K562 (cell line): ENCODE data around the gene SRPK1. TPM values are rescaled to one million over a fixed set of nuclear protein-coding genes. Genes with fewer than 3 reads are reported as not detected.
A peak's percentile ranks its signal among the peaks of the same experiment; 100 is the strongest.

Experiments
- ATAC-seq: fragments of 200-7000 bp; cut with Tn5 transposase; 3 replicates; pipeline ENCODE4 v1.9.1; 2020; ENCODE audit warnings: moderate library complexity
- BruUV-seq: library from RNA; stranded (reverse); fragments of 400-500 nt; replicated peaks from 2 replicates; lab custom pipeline; 2021; lab: Mats Ljungman, UMichigan
- CTCF ChIA-PET: fragments of 300-600 bp; formaldehyde crosslinking; extraction: SDS; loops from one replicate; lab custom pipeline; 2021; ENCODE audit warnings: low intra/inter-chr PET ratio; lab: Yijun Ruan, JAX
- POLR2A ChIA-PET: fragments of 300-600, 350-650 bp; sonication (Branson Sonifier 250); formaldehyde crosslinking; extraction: SDS; loops from one replicate; lab custom pipeline; 2021; ENCODE audit warnings: antibody characterized with exemption, inconsistent platforms; lab: Yijun Ruan, JAX
- DNase-seq, 4 experiments: peaks; one replicate each; pipeline versions ENCODE4 v3.0.0 to v3.0.0-alpha.2; 2011 to 2018; ENCODE audit warnings: low spot score in 3 of 4, mixed read lengths in 3 of 4; ENCODE audit errors: extremely low read depth in 1 of 4
- FAIRE-seq: peaks from 2 replicates; lab custom pipeline; 2011; peaks lifted over from hg19 to GRCh38; lab: Jason Lieb, UNC
- H2AFZ ChIP-seq: 2 replicates; pipeline ENCODE4 v1.6.0; 2011; ENCODE audit warnings: low read depth, low read length, control low read depth, inconsistent platforms
- H3K27ac ChIP-seq: fragments of 200-600 bp; 3 replicates; pipeline ENCODE4 v1.8.0; 2011; ENCODE audit warnings: low read depth, mild to moderate bottlenecking, control low read depth, inconsistent platforms, low read length, moderate library complexity, mixed read lengths; ENCODE audit errors: extremely low read depth
- H3K27me3 ChIP-seq, 2 experiments: fragments of 300-600 bp in 1 of 2; 2 replicates in 1 of 2; 3 replicates in 1 of 2; pipeline versions ENCODE4 v1.6.0 to v1.8.0; 2011; ENCODE audit warnings: inconsistent platforms in 2 of 2, low read length in 2 of 2, mild to moderate bottlenecking in 1 of 2, mixed read lengths in 1 of 2, moderate library complexity in 1 of 2; ENCODE audit not compliant: control insufficient read depth in 2 of 2, insufficient read depth in 2 of 2
- H3K36me3 ChIP-seq: fragments of 300-600 bp; 3 replicates; pipeline ENCODE4 v1.8.0; 2011; ENCODE audit warnings: mild to moderate bottlenecking, low read length, inconsistent platforms; ENCODE audit not compliant: control insufficient read depth, insufficient read depth
- H3K4me1 ChIP-seq, 2 experiments: fragments of 200-600 bp in 1 of 2; replicated peaks in 1 of 2; 2 replicates in 1 of 2; 3 replicates in 1 of 2; pipeline versions ENCODE4 v1.5.1 to v1.8.0; 2011; ENCODE audit warnings: inconsistent platforms in 2 of 2, low read length in 2 of 2, mild to moderate bottlenecking in 1 of 2, mixed read lengths in 1 of 2, moderate library complexity in 1 of 2; ENCODE audit not compliant: control insufficient read depth in 2 of 2, insufficient read depth in 2 of 2
- H3K4me2 ChIP-seq: 2 replicates; pipeline ENCODE4 v1.6.1; 2011; ENCODE audit warnings: low read length, control low read depth, inconsistent platforms, mixed read lengths; ENCODE audit not compliant: insufficient read depth
- H3K4me3 ChIP-seq: fragments of 200-600 bp; sonication (generic), shearing (Covaris generic); 2 replicates; pipeline ENCODE4 v1.5.1; 2016; ENCODE audit warnings: control low read depth, inconsistent platforms
- H3K79me2 ChIP-seq: fragments of 200-600 bp; 3 replicates; pipeline ENCODE4 v1.8.0; 2011; ENCODE audit warnings: low read length, inconsistent platforms; ENCODE audit not compliant: control insufficient read depth, insufficient read depth
- H3K9ac ChIP-seq, 2 experiments: 2 replicates each; pipeline versions ENCODE4 v1.6.0 to v1.6.1; 2011; ENCODE audit warnings: low read depth in 2 of 2, low read length in 2 of 2, control low read depth in 1 of 2, inconsistent platforms in 1 of 2, mild to moderate bottlenecking in 1 of 2, mixed read lengths in 1 of 2; ENCODE audit not compliant: insufficient read depth in 1 of 2
- H3K9me1 ChIP-seq: one replicate; pipeline ENCODE4 v1.6.0; 2011; ENCODE audit warnings: inconsistent platforms, mild to moderate bottlenecking, low read length, moderate library complexity; ENCODE audit not compliant: control insufficient read depth, insufficient read depth
- H3K9me3 ChIP-seq: replicated peaks from 2 replicates; pipeline ENCODE4 v1.5.1; 2011; ENCODE audit warnings: low read depth, low read length, inconsistent platforms; ENCODE audit not compliant: control insufficient read depth, insufficient read depth
- H4K20me1 ChIP-seq: replicated peaks from 2 replicates; pipeline ENCODE4 v1.6.1; 2011; ENCODE audit warnings: low read length, inconsistent platforms, mixed read lengths; ENCODE audit not compliant: control insufficient read depth, insufficient read depth
- CEBPB ChIP-seq: fragments of 450-650 bp; IDR thresholded peaks from 2 replicates; pipeline ENCODE4 v1.6.1; 2016; ENCODE audit warnings: missing genetic modification characterization, missing compliant biosample characterization
- CEBPG ChIP-seq, 3 experiments: fragments of 200-800 bp in 1 of 3; sonication (Bioruptor generic) in 1 of 3; sonication (generic) in 1 of 3; formaldehyde crosslinking in 1 of 3; IDR thresholded peaks in 2 of 3; conservative IDR thresholded peaks in 1 of 3; 2 replicates each; pipeline versions ENCODE4 v1.6.1 to v1.8.0; 2016 to 2022; ENCODE audit warnings: missing compliant biosample characterization in 2 of 3, missing genetic modification characterization in 2 of 3, mild to moderate bottlenecking in 1 of 3, missing genetic modification reagents in 1 of 3
- ILK ChIP-seq: fragments of 450-650 bp; IDR thresholded peaks from 2 replicates; pipeline ENCODE4 v1.6.1; 2016; ENCODE audit warnings: missing genetic modification characterization, low read depth, mild to moderate bottlenecking, missing compliant biosample characterization, moderate library complexity, borderline replicate concordance
- NR1H2 ChIP-seq: sonication (generic); formaldehyde crosslinking; IDR thresholded peaks from 2 replicates; pipeline ENCODE4 v1.4.0; 2020; ENCODE audit warnings: mild to moderate bottlenecking, missing genetic modification reagents
- NRF1 ChIP-seq, 2 experiments: fragments of 450-650 bp; IDR thresholded peaks in 1 of 2; conservative IDR thresholded peaks in 1 of 2; 2 replicates each; pipeline ENCODE4 v1.6.1; 2014; ENCODE audit warnings: mild to moderate bottlenecking in 2 of 2
- RBM34 ChIP-seq: fragments of 200-400 bp; formaldehyde crosslinking; IDR thresholded peaks from 2 replicates; pipeline ENCODE4 v1.6.1; 2018; ENCODE audit warnings: low read length, borderline replicate concordance; ENCODE audit not compliant: insufficient read depth
- SMARCC2 ChIP-seq: fragments of 450-650 bp; IDR thresholded peaks from 2 replicates; pipeline ENCODE4 v1.6.1; 2017; ENCODE audit warnings: antibody characterized with exemption, moderate library complexity, mild to moderate bottlenecking, low read depth
- TAF9B ChIP-seq: fragments of 450-650 bp; IDR thresholded peaks from 2 replicates; pipeline ENCODE4 v1.6.1; 2018; ENCODE audit warnings: mild to moderate bottlenecking; ENCODE audit not compliant: partially characterized antibody
- THRAP3 ChIP-seq: fragments of 450-650 bp; IDR thresholded peaks from 2 replicates; pipeline ENCODE4 v1.6.1; 2016; ENCODE audit warnings: mild to moderate bottlenecking, inconsistent platforms, borderline replicate concordance
- ZNF76 ChIP-seq: fragments of 250-450 bp; sonication (Bioruptor Pico); IDR thresholded peaks from 2 replicates; pipeline ENCODE4 v1.4.0; 2020; ENCODE audit warnings: mild to moderate bottlenecking, moderate library complexity, borderline replicate concordance
- WGBS: fragments of 100-300 bp; shearing (Covaris generic); methylation state at CpG from one replicate; pipeline ENCODE4 v1.1.6; 2016; ENCODE audit warnings: low coverage, mixed read lengths; ENCODE audit not compliant: insufficient coverage; ENCODE audit errors: missing lambda C conversion rate; 5-methylcytosine and 5-hydroxymethylcytosine counted together
- in situ Hi-C: fragments of 300-500 bp; cut with MboI; formaldehyde crosslinking; loops from 4 replicates; pipeline ENCODE4 v1.15.0; 2018; ENCODE audit warnings: inconsistent platforms, mixed read lengths
- intact Hi-C: fragments of 100-400 bp; cut with micrococcal nuclease; formaldehyde crosslinking; loops from 2 replicates; pipeline ENCODE4 v1.14.2; 2022
- polyA plus RNA-seq, 8 experiments: library from polyadenylated mRNA; depleted of rRNA in 4 of 8; stranded (reverse) in 5 of 8; unstranded in 3 of 8; fragments of >200 nt; fragmentation: Nextera tagmentation in 2 of 8; fragmentation: Illumina TruSeq in 1 of 8; extraction: Ambion mirVana in 2 of 8; extraction: Trizol in 1 of 8; gene quantifications; 2 replicates each; pipeline versions ENCODE4 v1.2.1 to v1.2.3, GENCODE V29; 2011 to 2014; ENCODE audit warnings: inconsistent platforms in 1 of 8, missing spikeins in 1 of 8
- total RNA-seq, 7 experiments: library from RNA; depleted of rRNA in 6 of 7; stranded (reverse); fragments of >200 nt in 6 of 7; fragmentation: Illumina TruSeq in 2 of 7; extraction: Trizol in 2 of 7; gene quantifications; 2 replicates each; pipeline versions ENCODE4 v1.2.1 to v1.2.3, GENCODE V29; 2011 to 2021; ENCODE audit warnings: low replicate concordance in 1 of 7
- TF ChIP-seq, protein P1 (sequence below): fragments of 250-450 bp; sonication (Bioruptor Pico); IDR thresholded peaks from 2 replicates; pipeline ENCODE4 v1.6.1; 2021; ENCODE audit warnings: mild to moderate bottlenecking
- TF ChIP-seq, protein P2 (sequence below): fragments of 250-450 bp; sonication (Bioruptor Pico); IDR thresholded peaks from 2 replicates; pipeline ENCODE4 v1.4.0; 2020; ENCODE audit warnings: mild to moderate bottlenecking, moderate library complexity
- TF ChIP-seq, protein P3 (sequence below): fragments of 450-650 bp; IDR thresholded peaks from 2 replicates; pipeline ENCODE4 v1.6.1; 2017; ENCODE audit warnings: antibody characterized with exemption
- TF ChIP-seq, protein P4 (sequence below): fragments of 450-650 bp; IDR thresholded peaks from 2 replicates; pipeline ENCODE4 v1.7.1; 2018; ENCODE audit warnings: mild to moderate bottlenecking, low read depth; ENCODE audit not compliant: partially characterized antibody

Gene SRPK1
- total and polyA plus RNA-seq, 9 of the 15 experiments (the other 6 are each of a cell fraction or from before 2014, with no cell fraction given), result 99.6 to 185 (median 159) TPM

DNA sequence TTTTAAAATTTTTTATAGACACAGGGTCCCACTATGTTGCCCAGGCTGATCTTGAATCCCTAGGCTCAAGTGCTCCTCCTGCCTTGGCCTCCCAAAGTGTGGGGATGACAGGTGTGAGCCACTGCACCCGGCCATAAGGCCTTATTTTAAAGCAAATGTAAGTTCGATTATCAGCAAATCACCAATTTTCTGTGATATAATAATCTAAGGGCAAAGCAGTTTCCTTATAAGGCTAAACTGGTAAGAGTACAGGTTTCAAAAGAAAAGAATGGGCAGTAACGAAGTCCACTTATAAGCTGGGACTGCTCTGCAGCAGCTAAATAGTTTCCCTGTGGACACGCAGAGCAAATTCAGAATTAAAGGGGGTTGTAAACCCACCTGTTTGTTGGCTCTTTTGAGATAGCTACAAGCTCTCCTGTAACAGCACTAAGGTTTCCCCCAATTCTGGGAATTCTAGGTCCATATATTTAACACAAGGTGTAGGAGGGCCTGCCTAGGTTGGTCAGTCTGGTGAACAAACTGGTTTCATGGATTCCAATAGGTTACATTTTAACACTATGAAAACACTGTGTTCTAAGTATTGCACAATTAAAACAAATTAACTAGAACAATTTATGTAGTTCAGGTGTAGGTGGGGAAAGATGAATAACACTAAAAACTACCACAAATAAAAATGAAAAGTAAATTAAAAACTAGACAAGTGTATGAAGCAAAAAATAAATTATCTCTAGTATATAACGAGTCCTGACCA, 89.5 kb downstream of the SRPK1 start:
- POLR2A ChIA-PET, result interaction anchor here (1.8 kb wide), 1 partner anchor 18 kb away, joined by 7 read pairs; no protein-coding TSS in a partner anchor
- CTCF ChIA-PET, result no interaction called here
- FAIRE-seq, result no peak
- TF ChIP-seq, protein P1, sequence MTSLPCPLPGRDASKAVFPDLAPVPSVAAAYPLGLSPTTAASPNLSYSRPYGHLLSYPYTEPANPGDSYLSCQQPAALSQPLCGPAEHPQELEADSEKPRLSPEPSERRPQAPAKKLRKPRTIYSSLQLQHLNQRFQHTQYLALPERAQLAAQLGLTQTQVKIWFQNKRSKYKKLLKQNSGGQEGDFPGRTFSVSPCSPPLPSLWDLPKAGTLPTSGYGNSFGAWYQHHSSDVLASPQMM (CRISPR knock-in tag), result no peak
- TF ChIP-seq, protein P2, sequence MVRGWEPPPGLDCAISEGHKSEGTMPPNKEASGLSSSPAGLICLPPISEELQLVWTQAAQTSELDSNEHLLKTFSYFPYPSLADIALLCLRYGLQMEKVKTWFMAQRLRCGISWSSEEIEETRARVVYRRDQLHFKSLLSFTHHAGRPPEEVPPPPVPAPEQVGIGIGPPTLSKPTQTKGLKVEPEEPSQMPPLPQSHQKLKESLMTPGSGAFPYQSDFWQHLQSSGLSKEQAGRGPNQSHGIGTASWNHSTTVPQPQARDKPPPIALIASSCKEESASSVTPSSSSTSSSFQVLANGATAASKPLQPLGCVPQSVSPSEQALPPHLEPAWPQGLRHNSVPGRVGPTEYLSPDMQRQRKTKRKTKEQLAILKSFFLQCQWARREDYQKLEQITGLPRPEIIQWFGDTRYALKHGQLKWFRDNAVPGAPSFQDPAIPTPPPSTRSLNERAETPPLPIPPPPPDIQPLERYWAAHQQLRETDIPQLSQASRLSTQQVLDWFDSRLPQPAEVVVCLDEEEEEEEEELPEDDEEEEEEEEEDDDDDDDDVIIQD (CRISPR knock-in tag), result no peak
- TF ChIP-seq, protein P3, sequence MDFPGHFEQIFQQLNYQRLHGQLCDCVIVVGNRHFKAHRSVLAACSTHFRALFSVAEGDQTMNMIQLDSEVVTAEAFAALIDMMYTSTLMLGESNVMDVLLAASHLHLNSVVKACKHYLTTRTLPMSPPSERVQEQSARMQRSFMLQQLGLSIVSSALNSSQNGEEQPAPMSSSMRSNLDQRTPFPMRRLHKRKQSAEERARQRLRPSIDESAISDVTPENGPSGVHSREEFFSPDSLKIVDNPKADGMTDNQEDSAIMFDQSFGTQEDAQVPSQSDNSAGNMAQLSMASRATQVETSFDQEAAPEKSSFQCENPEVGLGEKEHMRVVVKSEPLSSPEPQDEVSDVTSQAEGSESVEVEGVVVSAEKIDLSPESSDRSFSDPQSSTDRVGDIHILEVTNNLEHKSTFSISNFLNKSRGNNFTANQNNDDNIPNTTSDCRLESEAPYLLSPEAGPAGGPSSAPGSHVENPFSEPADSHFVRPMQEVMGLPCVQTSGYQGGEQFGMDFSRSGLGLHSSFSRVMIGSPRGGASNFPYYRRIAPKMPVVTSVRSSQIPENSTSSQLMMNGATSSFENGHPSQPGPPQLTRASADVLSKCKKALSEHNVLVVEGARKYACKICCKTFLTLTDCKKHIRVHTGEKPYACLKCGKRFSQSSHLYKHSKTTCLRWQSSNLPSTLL, result no peak
- no peak for TF ChIP-seq CEBPG (CRISPR knock-in tag; IDR thresholded peaks at IDR 0.05)
- peak; percentile 15 to 72; a peak in 1 of 4 replicates for TF ChIP-seq CEBPG (tag; conservative IDR thresholded peaks at IDR 0.05 in 1 of 2, IDR thresholded peaks at IDR 0.05 in 1 of 2)
- TF ChIP-seq SMARCC2, result no peak
- no peak for TF ChIP-seq NRF1 (conservative IDR thresholded peaks at IDR 0.05 in 1 of 2, IDR thresholded peaks at IDR 0.05 in 1 of 2)
- TF ChIP-seq ZNF76 (CRISPR knock-in tag), result no peak
- TF ChIP-seq RBM34, result no peak
- TF ChIP-seq NR1H2 (CRISPR knock-in tag), result no peak
- TF ChIP-seq TAF9B, result no peak
- TF ChIP-seq CEBPB (tag), result peak; percentile 83
- TF ChIP-seq ILK (tag), result no peak
- TF ChIP-seq, protein P4, sequence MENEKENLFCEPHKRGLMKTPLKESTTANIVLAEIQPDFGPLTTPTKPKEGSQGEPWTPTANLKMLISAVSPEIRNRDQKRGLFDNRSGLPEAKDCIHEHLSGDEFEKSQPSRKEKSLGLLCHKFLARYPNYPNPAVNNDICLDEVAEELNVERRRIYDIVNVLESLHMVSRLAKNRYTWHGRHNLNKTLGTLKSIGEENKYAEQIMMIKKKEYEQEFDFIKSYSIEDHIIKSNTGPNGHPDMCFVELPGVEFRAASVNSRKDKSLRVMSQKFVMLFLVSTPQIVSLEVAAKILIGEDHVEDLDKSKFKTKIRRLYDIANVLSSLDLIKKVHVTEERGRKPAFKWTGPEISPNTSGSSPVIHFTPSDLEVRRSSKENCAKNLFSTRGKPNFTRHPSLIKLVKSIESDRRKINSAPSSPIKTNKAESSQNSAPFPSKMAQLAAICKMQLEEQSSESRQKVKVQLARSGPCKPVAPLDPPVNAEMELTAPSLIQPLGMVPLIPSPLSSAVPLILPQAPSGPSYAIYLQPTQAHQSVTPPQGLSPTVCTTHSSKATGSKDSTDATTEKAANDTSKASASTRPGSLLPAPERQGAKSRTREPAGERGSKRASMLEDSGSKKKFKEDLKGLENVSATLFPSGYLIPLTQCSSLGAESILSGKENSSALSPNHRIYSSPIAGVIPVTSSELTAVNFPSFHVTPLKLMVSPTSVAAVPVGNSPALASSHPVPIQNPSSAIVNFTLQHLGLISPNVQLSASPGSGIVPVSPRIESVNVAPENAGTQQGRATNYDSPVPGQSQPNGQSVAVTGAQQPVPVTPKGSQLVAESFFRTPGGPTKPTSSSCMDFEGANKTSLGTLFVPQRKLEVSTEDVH, result peak; percentile 0
- TF ChIP-seq THRAP3, result no peak

More for the DNA sequence above, 89.5 kb downstream of the SRPK1 start:
- Histone ChIP-seq H3K4me1 (no peaks in the 10 kb centered on the region; a peak in 1 of 5 replicates), H3K4me2 (no peak overlapping the region), H3K9me3 (no peaks in the 10 kb centered on the region), H3K27me3 (no peaks in the 10 kb centered on the region; a peak in 1 of 5 replicates), H3K79me2 (no peaks in the 10 kb centered on the region), H3K27ac (no peak overlapping the region), H3K9me1 (no peaks in the 10 kb centered on the region), H3K36me3 (peaks cover 39% of the 10 kb centered on the region), H2AFZ (no peak overlapping the region), H4K20me1 (no peaks in the 10 kb centered on the region), H3K9ac (no peak overlapping the region), H3K4me3 (no peak overlapping the region)
- in situ Hi-C loops, result no loop called here
- intact Hi-C loops, result no loop called here
- BruUV-seq, result no TSS peak
- ATAC-seq (peak; percentile 43), DNase-seq (no peak)
- WGBS, result 68% methylated on average over 5 of the region's 5 CpGs
